ENCODE data around the gene PTBP2.

GRCh38 chr1:96713649-96714048 lies 7.9 kb upstream of the PTBP2 start:
- TF ChIP-seq POLR2AphosphoS5 (IDR thresholded peaks at IDR 0.05; ENCODE audit: low read depth, low read length) = no peak
- TF ChIP-seq TAF1 (IDR thresholded peaks at IDR 0.05; ENCODE audit: borderline replicate concordance, insufficient read depth, low read length) = no peak
- no peak for TF ChIP-seq REST (IDR thresholded peaks at IDR 0.05; ENCODE audit: insufficient read depth in 1 of 2, low read depth in 2 of 2, low read length in 2 of 2)
- TF ChIP-seq FOXP2 (optimal IDR thresholded peaks at IDR 0.05; ENCODE audit: borderline replicate concordance, extremely low read depth, extremely low read length, insufficient read depth) = no peak
- TF ChIP-seq SIN3A (IDR thresholded peaks at IDR 0.05; ENCODE audit: borderline replicate concordance, insufficient read depth, low read length) = no peak
